Measurements from ENCODE around the gene NPC2. TPM values are rescaled to one million over a fixed set of nuclear protein-coding genes. Genes with fewer than 3 reads are reported as not detected.

The NPC2 gene
- total RNA-seq, 2 donors from 2014 or later = 406 to 455 TPM

GRCh38 chr14:74511966-74512830 lies 19.1 kb upstream of the NPC2 start:
- Histone ChIP-seq H3K27ac (peak overlapping the region; percentile 70 to 82), H3K4me1 (ENCODE audit: control insufficient read depth in 1 of 2, low read depth in 2 of 2) (peaks cover 19 to 63% of the 10 kb centered on the region in 2 donors), H3K4me3 (no peak overlapping the region), H3K36me3 (peaks cover 60% of the 10 kb centered on the region), H3K27me3 (replicated peaks; ENCODE audit: insufficient read depth) (no peaks in the 10 kb centered on the region), H3K9me3 (no peaks in the 10 kb centered on the region)
- TF ChIP-seq CTCF (IDR thresholded peaks at IDR 0.05) = no peak
- peak; percentile 46 for DNase-seq (ENCODE audit: low spot score)
- no peak for ATAC-seq (ENCODE audit: insufficient number of reproducible peaks, low FRiP score, low read depth)

- H3K36me3 ChIP-seq = peaks cover 61% of the 10 kb centered on the region
- H3K4me1 ChIP-seq (ENCODE audit: control insufficient read depth in 1 of 2, low read depth in 2 of 2) = peaks cover 19 to 59% of the 10 kb centered on the region in 2 donors
- no peak for TF ChIP-seq CTCF (IDR thresholded peaks at IDR 0.05)
- peak overlapping the region; percentile 70 to 82 for H3K27ac ChIP-seq
- no peaks in the 10 kb centered on the region for H3K27me3 ChIP-seq (replicated peaks; ENCODE audit: insufficient read depth)
- H3K4me3 ChIP-seq = no peak overlapping the region
- DNase-seq (ENCODE audit: low spot score) = no peak
- no peak for ATAC-seq (ENCODE audit: insufficient number of reproducible peaks, low FRiP score, low read depth)
- no peaks in the 10 kb centered on the region for H3K9me3 ChIP-seq
Observed at GRCh38 chr14:74510959-74511409, 17.9 kb upstream of the NPC2 start.

- Histone ChIP-seq H3K36me3 (peaks cover 61% of the 10 kb centered on the region), H3K4me1 (ENCODE audit: control insufficient read depth in 1 of 2, low read depth in 2 of 2) (peaks cover 19 to 53% of the 10 kb centered on the region in 2 donors), H3K27ac (peak overlapping the region; percentile 70 to 82), H3K27me3 (replicated peaks; ENCODE audit: insufficient read depth) (no peaks in the 10 kb centered on the region), H3K4me3 (no peak overlapping the region), H3K9me3 (no peaks in the 10 kb centered on the region)
- TF ChIP-seq CTCF (IDR thresholded peaks at IDR 0.05) = no peak
- no peak for DNase-seq (ENCODE audit: low spot score)
- no peak for ATAC-seq (ENCODE audit: insufficient number of reproducible peaks, low FRiP score, low read depth)
Observed at GRCh38 chr14:74510223-74510931, 17.3 kb upstream of the NPC2 start.

- peaks cover 19 to 46% of the 10 kb centered on the region in 2 donors for H3K4me1 ChIP-seq (ENCODE audit: control insufficient read depth in 1 of 2, low read depth in 2 of 2)
- H3K4me3 ChIP-seq = no peak overlapping the region
- ATAC-seq (ENCODE audit: insufficient number of reproducible peaks, low FRiP score, low read depth) (no peak), DNase-seq (ENCODE audit: low spot score) (no peak)
- no peaks in the 10 kb centered on the region for H3K27me3 ChIP-seq (replicated peaks; ENCODE audit: insufficient read depth)
- peaks cover 66% of the 10 kb centered on the region for H3K36me3 ChIP-seq
- H3K27ac ChIP-seq = peak overlapping the region; percentile 70 to 82
- TF ChIP-seq CTCF (IDR thresholded peaks at IDR 0.05) = no peak
- no peaks in the 10 kb centered on the region for H3K9me3 ChIP-seq
Observed at GRCh38 chr14:74509587-74510222, 16.6 kb upstream of the NPC2 start.

All from thoracic aorta (tissue), 2 donors.